K562 treated with DMSO at 1 percent for 48 hours (cell line): ENCODE measurements around the gene CARD18. TPM values are rescaled to one million over a fixed set of nuclear protein-coding genes. Genes with fewer than 3 reads are reported as not detected.

ENCODE experiments used
- total RNA-seq: library from RNA; unstranded; fragments of 300-600 nt; gene quantifications from 2 replicates; pipeline ENCODE4 v1.2.3, GENCODE V29; 2022; ENCODE audit warnings: low replicate concordance; ENCODE audit errors: extremely low read depth

The CARD18 gene, protein sequence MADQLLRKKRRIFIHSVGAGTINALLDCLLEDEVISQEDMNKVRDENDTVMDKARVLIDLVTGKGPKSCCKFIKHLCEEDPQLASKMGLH
- total RNA-seq: not detected in 2 replicates

DNA sequence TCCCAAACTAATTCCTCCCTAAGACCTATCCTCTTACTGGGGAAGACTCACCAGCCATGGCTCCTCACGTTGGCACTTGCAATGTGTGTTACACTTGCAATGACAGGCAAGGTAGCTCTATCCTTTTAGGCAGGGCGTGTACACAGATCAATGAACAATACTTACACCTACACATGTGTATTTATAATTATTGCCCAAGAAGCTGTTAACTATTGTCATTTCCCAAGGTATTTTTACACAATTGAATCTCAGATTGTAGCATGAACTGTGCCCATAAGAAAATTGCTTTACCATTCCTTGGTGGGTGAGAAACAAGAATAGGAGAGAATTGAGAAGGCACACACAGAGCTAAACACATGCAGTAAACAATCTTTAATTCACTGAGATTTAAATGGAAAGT lies at the start of gene CARD18:
TSS of gene CARD18 (minus strand) at position 101 of the 400 bp plus-strand sequence. CDS start at position 58, 43 bp downstream.

Other genes with a start within 250 kb of the CARD18 start
- not detected in 2 replicates for gene CASP12, start 241.3 kb downstream of the CARD18 start, total RNA-seq
- gene CASP4, start 171.2 kb downstream of the CARD18 start, total RNA-seq: not detected in 2 replicates
- not detected in 2 replicates for gene CASP5, start 116.6 kb downstream of the CARD18 start, total RNA-seq
- gene CASP1, start 104.6 kb downstream of the CARD18 start, total RNA-seq: not detected in 2 replicates
- gene CARD16, start 94.4 kb downstream of the CARD18 start, total RNA-seq: not detected in 2 replicates